Measurements from ENCODE around the gene CATSPER3.

GRCh38 chr5:134997015-134997414, 29.3 kb downstream of the CATSPER3 start:
- no peak for TF ChIP-seq CTCF (conservative IDR thresholded peaks at IDR 0.05; ENCODE audit: low read length)
- no peak for TF ChIP-seq EZH2phosphoT487 (IDR thresholded peaks at IDR 0.05; ENCODE audit: borderline replicate concordance)

Measured in Loucy (cell line).